ENCODE results near the gene NCKAP5L.

DNA sequence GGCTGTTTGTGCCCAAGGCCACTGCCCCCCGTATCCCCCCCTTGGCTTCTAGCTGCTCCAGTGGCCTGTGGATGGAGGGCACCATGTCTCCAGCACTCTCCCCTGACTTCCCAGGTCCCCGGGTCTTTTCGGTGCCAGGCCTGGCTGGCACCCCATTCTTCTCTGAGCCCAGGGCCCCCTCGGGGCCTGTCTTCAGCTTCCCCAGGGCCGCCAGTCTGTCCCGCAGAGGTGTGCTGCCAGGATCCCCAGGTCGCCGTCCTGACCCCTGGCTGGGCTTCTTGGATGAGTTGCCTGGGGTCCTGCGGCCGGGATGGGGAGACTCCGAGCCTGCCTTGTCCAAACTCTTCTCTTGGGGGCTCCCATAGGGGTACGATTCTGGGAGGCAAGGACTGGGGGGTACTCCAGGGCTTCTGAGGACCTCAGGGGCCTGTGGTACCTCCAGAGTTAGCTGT, 32.5 kb downstream of the NCKAP5L start:
- TF ChIP-seq, protein P1, sequence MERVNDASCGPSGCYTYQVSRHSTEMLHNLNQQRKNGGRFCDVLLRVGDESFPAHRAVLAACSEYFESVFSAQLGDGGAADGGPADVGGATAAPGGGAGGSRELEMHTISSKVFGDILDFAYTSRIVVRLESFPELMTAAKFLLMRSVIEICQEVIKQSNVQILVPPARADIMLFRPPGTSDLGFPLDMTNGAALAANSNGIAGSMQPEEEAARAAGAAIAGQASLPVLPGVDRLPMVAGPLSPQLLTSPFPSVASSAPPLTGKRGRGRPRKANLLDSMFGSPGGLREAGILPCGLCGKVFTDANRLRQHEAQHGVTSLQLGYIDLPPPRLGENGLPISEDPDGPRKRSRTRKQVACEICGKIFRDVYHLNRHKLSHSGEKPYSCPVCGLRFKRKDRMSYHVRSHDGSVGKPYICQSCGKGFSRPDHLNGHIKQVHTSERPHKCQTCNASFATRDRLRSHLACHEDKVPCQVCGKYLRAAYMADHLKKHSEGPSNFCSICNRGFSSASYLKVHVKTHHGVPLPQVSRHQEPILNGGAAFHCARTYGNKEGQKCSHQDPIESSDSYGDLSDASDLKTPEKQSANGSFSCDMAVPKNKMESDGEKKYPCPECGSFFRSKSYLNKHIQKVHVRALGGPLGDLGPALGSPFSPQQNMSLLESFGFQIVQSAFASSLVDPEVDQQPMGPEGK (CRISPR knock-in tag; IDR thresholded peaks at IDR 0.05; ENCODE audit: borderline replicate concordance) = no peak
- TF ChIP-seq ESRRG (CRISPR knock-in tag; IDR thresholded peaks at IDR 0.05) = no peak
- TF ChIP-seq RARB (CRISPR knock-in tag; IDR thresholded peaks at IDR 0.05) = no peak
- TF ChIP-seq, protein P2, sequence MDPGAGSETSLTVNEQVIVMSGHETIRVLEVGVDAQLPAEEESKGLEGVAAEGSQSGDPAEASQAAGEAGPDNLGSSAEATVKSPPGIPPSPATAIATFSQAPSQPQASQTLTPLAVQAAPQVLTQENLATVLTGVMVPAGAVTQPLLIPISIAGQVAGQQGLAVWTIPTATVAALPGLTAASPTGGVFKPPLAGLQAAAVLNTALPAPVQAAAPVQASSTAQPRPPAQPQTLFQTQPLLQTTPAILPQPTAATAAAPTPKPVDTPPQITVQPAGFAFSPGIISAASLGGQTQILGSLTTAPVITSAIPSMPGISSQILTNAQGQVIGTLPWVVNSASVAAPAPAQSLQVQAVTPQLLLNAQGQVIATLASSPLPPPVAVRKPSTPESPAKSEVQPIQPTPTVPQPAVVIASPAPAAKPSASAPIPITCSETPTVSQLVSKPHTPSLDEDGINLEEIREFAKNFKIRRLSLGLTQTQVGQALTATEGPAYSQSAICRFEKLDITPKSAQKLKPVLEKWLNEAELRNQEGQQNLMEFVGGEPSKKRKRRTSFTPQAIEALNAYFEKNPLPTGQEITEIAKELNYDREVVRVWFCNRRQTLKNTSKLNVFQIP (CRISPR knock-in tag; IDR thresholded peaks at IDR 0.05; ENCODE audit: borderline replicate concordance, low read depth) = no peak
- TF ChIP-seq ZFP3 (CRISPR knock-in tag; IDR thresholded peaks at IDR 0.05) = no peak
- TF ChIP-seq OSR1 (CRISPR knock-in tag; IDR thresholded peaks at IDR 0.05) = no peak
- no peak for TF ChIP-seq CSDC2 (CRISPR knock-in tag; IDR thresholded peaks at IDR 0.05)
